Activated CD4-positive, alpha-beta T cell treated with anti-CD3 and anti-CD28 coated beads, Interleukin-2, amount 10 ng/mL, durations not matched to agents 24 days and 14 days (primary cell): Measurements from ENCODE around the gene WWP2. TPM values are rescaled to one million over a fixed set of nuclear protein-coding genes. Genes with fewer than 3 reads are reported as not detected.
"Not testable (repeated sequence)": the region's sequence is repeated elsewhere in the genome, so short reads cannot be mapped to it uniquely, and the experiment has no call there.

ENCODE experiments used
- DNase-seq: peaks from one replicate; pipeline ENCODE4 v3.0.0; 2022
- H3K27ac Mint-ChIP-seq: one replicate; pipeline ENCODE4 v1.8.0; 2022; ENCODE audit warnings: mild to moderate bottlenecking, mixed read lengths
- H3K27me3 Mint-ChIP-seq: one replicate; pipeline ENCODE4 v1.8.0; 2022; ENCODE audit warnings: mixed read lengths
- H3K36me3 Mint-ChIP-seq: one replicate; pipeline ENCODE4 v1.8.0; 2022; ENCODE audit warnings: low read depth, mild to moderate bottlenecking, mixed read lengths
- H3K4me1 Mint-ChIP-seq: one replicate; pipeline ENCODE4 v1.8.0; 2021; ENCODE audit warnings: mixed read lengths
- H3K4me3 Mint-ChIP-seq: one replicate; pipeline ENCODE4 v1.8.0; 2022; ENCODE audit warnings: mild to moderate bottlenecking, moderate library complexity, mixed read lengths
- H3K9me3 Mint-ChIP-seq: one replicate; pipeline ENCODE4 v1.8.0; 2021; ENCODE audit warnings: mixed read lengths
- intact Hi-C: fragments of 100-400 bp; cut with micrococcal nuclease; formaldehyde crosslinking; loops from one replicate; pipeline ENCODE4 v1.15.1; 2023
- total RNA-seq: library from RNA; stranded (reverse); gene quantifications from 2 replicates; pipeline ENCODE4 v1.2.3, GENCODE V29; 2022

Gene WWP2
- total RNA-seq, 1 donor from 2014 or later, result 57.5 TPM

- intact Hi-C loops, result no loop called here
- Mint-ChIP-seq H3K27ac (no peak overlapping the region), H3K9me3 (peaks cover 5% of the 10 kb centered on the region), H3K4me3 (no peak overlapping the region), H3K27me3 (no peaks in the 10 kb centered on the region), H3K4me1 (peaks cover 7% of the 10 kb centered on the region), H3K36me3 (peaks cover 29% of the 10 kb centered on the region)
- no peak for DNase-seq
These were observed 60.2 kb downstream of the WWP2 start for GRCh38 chr16:69822174-69822935.

- H3K9me3 Mint-ChIP-seq, result no peaks in the 10 kb centered on the region
- no peak for DNase-seq
- no peak overlapping the region for H3K4me3 Mint-ChIP-seq
- no peaks in the 10 kb centered on the region for H3K27me3 Mint-ChIP-seq
- peaks cover 7% of the 10 kb centered on the region for H3K4me1 Mint-ChIP-seq
- intact Hi-C loops, result no loop called here
- H3K36me3 Mint-ChIP-seq, result peaks cover 22% of the 10 kb centered on the region
- peak overlapping the region; percentile 5 for H3K27ac Mint-ChIP-seq
These were observed 61.9 kb downstream of the WWP2 start for GRCh38 chr16:69823831-69824563.

- H3K4me3 Mint-ChIP-seq, DNase-seq, H3K9me3 Mint-ChIP-seq, H3K27me3 Mint-ChIP-seq, H3K4me1 Mint-ChIP-seq, intact Hi-C loops, H3K27ac Mint-ChIP-seq: not testable (repeated sequence)
- peaks cover 17% of the 10 kb centered on the region for H3K36me3 Mint-ChIP-seq
These were observed 62.5 kb downstream of the WWP2 start for GRCh38 chr16:69824564-69825142.

- DNase-seq, result no peak
- Mint-ChIP-seq H3K36me3 (peaks cover 11% of the 10 kb centered on the region), H3K4me1 (peaks cover 5% of the 10 kb centered on the region), H3K9me3 (no peaks in the 10 kb centered on the region), H3K27ac (no peak overlapping the region), H3K27me3 (no peaks in the 10 kb centered on the region), H3K4me3 (no peak overlapping the region)
- intact Hi-C loops, result no loop called here
These were observed 65.4 kb downstream of the WWP2 start for GRCh38 chr16:69827524-69827923.

- DNase-seq, result no peak
- H3K27me3 Mint-ChIP-seq, result no peaks in the 10 kb centered on the region
- intact Hi-C loops, result no loop called here
- H3K4me3 Mint-ChIP-seq, result no peak overlapping the region
- peaks cover 7% of the 10 kb centered on the region for H3K36me3 Mint-ChIP-seq
- no peaks in the 10 kb centered on the region for H3K9me3 Mint-ChIP-seq
- H3K4me1 Mint-ChIP-seq, result peaks cover 4% of the 10 kb centered on the region
- no peak overlapping the region for H3K27ac Mint-ChIP-seq
These were observed 67.2 kb downstream of the WWP2 start for GRCh38 chr16:69829338-69829737.

GRCh38 chr16:69830146-69830533, 68.0 kb downstream of the WWP2 start:
- no peaks in the 10 kb centered on the region for H3K9me3 Mint-ChIP-seq
- no peak overlapping the region for H3K27ac Mint-ChIP-seq
- intact Hi-C loops, result no loop called here
- H3K36me3 Mint-ChIP-seq, result peaks cover 7% of the 10 kb centered on the region
- no peak for DNase-seq
- no peak overlapping the region for H3K4me3 Mint-ChIP-seq
- no peaks in the 10 kb centered on the region for H3K27me3 Mint-ChIP-seq
- peaks cover 4% of the 10 kb centered on the region for H3K4me1 Mint-ChIP-seq

- intact Hi-C loops, result no loop called here
- Mint-ChIP-seq H3K9me3 (no peaks in the 10 kb centered on the region), H3K36me3 (peaks cover 7% of the 10 kb centered on the region), H3K4me1 (peaks cover 4% of the 10 kb centered on the region), H3K27ac (peak overlapping the region; percentile 8), H3K27me3 (no peaks in the 10 kb centered on the region), H3K4me3 (no peak overlapping the region)
- DNase-seq, result no peak
These were observed 68.5 kb downstream of the WWP2 start for GRCh38 chr16:69830534-69831211.

GRCh38 chr16:69831212-69832123, 69.3 kb downstream of the WWP2 start:
- Mint-ChIP-seq H3K36me3 (peaks cover 7% of the 10 kb centered on the region), H3K4me1 (peaks cover 4% of the 10 kb centered on the region), H3K4me3 (no peak overlapping the region), H3K9me3 (no peaks in the 10 kb centered on the region), H3K27ac (no peak overlapping the region), H3K27me3 (no peaks in the 10 kb centered on the region)
- intact Hi-C loops, result no loop called here
- DNase-seq, result no peak

GRCh38 chr16:69833357-69834282, 71.5 kb downstream of the WWP2 start:
- intact Hi-C loops, result no loop called here
- Mint-ChIP-seq H3K36me3 (peaks cover 7% of the 10 kb centered on the region), H3K4me1 (peaks cover 4% of the 10 kb centered on the region), H3K4me3 (no peak overlapping the region), H3K27ac (peak overlapping the region; percentile 5), H3K27me3 (no peaks in the 10 kb centered on the region), H3K9me3 (no peaks in the 10 kb centered on the region)
- DNase-seq, result no peak

- intact Hi-C loops, result no loop called here
- Mint-ChIP-seq H3K36me3 (peaks cover 4% of the 10 kb centered on the region), H3K27ac (no peak overlapping the region), H3K27me3 (no peaks in the 10 kb centered on the region), H3K4me3 (no peak overlapping the region), H3K9me3 (no peaks in the 10 kb centered on the region), H3K4me1 (peaks cover 4% of the 10 kb centered on the region)
- DNase-seq, result no peak
These were observed 72.8 kb downstream of the WWP2 start for GRCh38 chr16:69834807-69835466.

- Mint-ChIP-seq H3K4me3 (no peak overlapping the region), H3K4me1 (peaks cover 4% of the 10 kb centered on the region), H3K9me3 (no peaks in the 10 kb centered on the region), H3K27me3 (no peaks in the 10 kb centered on the region), H3K36me3 (peaks cover 11% of the 10 kb centered on the region), H3K27ac (no peak overlapping the region)
- no peak for DNase-seq
- intact Hi-C loops, result no loop called here
These were observed 74.1 kb downstream of the WWP2 start for GRCh38 chr16:69836257-69836656.

- peaks cover 20% of the 10 kb centered on the region for H3K36me3 Mint-ChIP-seq
- no peaks in the 10 kb centered on the region for H3K27me3 Mint-ChIP-seq
- no peak for DNase-seq
- H3K9me3 Mint-ChIP-seq, result no peaks in the 10 kb centered on the region
- no peak overlapping the region for H3K4me3 Mint-ChIP-seq
- H3K27ac Mint-ChIP-seq, result no peak overlapping the region
- intact Hi-C loops, result no loop called here
- H3K4me1 Mint-ChIP-seq, result peaks cover 4% of the 10 kb centered on the region
These were observed 75.2 kb downstream of the WWP2 start for GRCh38 chr16:69837380-69837779.
